HepG2 (cell line): Measurements from ENCODE around the gene PIANP. TPM values are rescaled to one million over a fixed set of nuclear protein-coding genes. Genes with fewer than 3 reads are reported as not detected.

Experiments
- AGO2 ChIP-seq: fragments of 200-400 bp; formaldehyde crosslinking; optimal IDR thresholded peaks from 2 replicates; pipeline ENCODE3; 2017; ENCODE audit warnings: mild to moderate bottlenecking, low read depth, low read length, moderate library complexity
- CREB1 ChIP-seq, 2 experiments: fragments of 450-650 bp in 1 of 2; IDR thresholded peaks; 2 replicates each; pipeline ENCODE4 v1.6.1; 2016 to 2017; ENCODE audit warnings: control low read depth in 1 of 2, mild to moderate bottlenecking in 1 of 2, missing compliant biosample characterization in 1 of 2, missing genetic modification characterization in 1 of 2
- DNMT3B ChIP-seq: conservative IDR thresholded peaks from 2 replicates; pipeline ENCODE4 v1.6.1; 2016; ENCODE audit warnings: missing biosample characterization, control low read depth
- ELF1 ChIP-seq: sonication (generic); formaldehyde crosslinking; IDR thresholded peaks from 2 replicates; pipeline ENCODE4 v1.4.0; 2020; ENCODE audit warnings: missing genetic modification reagents
- GABPA ChIP-seq, 2 experiments: IDR thresholded peaks; 2 replicates each; pipeline ENCODE4 v1.6.1; 2011 to 2016; ENCODE audit warnings: low read depth in 2 of 2, low read length in 1 of 2, missing biosample characterization in 1 of 2, missing genetic modification characterization in 1 of 2
- KDM1A ChIP-seq: IDR thresholded peaks from 2 replicates; pipeline ENCODE4 v1.6.1; 2016; ENCODE audit warnings: missing compliant biosample characterization
- MXD4 ChIP-seq: IDR thresholded peaks from 2 replicates; pipeline ENCODE4 v1.6.1; 2016; ENCODE audit warnings: mild to moderate bottlenecking, missing biosample characterization, missing genetic modification reagents
- NFYB ChIP-seq: sonication (generic); formaldehyde crosslinking; IDR thresholded peaks from 2 replicates; pipeline ENCODE4 v1.4.0; 2020; ENCODE audit warnings: missing genetic modification reagents
- NR3C1 ChIP-seq: sonication (generic); formaldehyde crosslinking; IDR thresholded peaks from 2 replicates; pipeline ENCODE4 v1.4.0; 2020; ENCODE audit warnings: missing genetic modification reagents
- PHF8 ChIP-seq: sonication (generic); formaldehyde crosslinking; IDR thresholded peaks from 2 replicates; pipeline ENCODE4 v1.5.0; 2020; ENCODE audit warnings: missing genetic modification reagents
- RAD21 ChIP-seq: fragments of 450-650 bp; formaldehyde crosslinking; IDR thresholded peaks from 2 replicates; pipeline ENCODE4 v1.5.0; 2020; ENCODE audit warnings: mild to moderate bottlenecking
- SIN3A ChIP-seq: IDR thresholded peaks from 2 replicates; pipeline ENCODE4 v1.6.1; 2011; ENCODE audit warnings: low read depth, mild to moderate bottlenecking, control low read depth, low read length, borderline replicate concordance
- SNAPC2 ChIP-seq: sonication (generic); formaldehyde crosslinking; IDR thresholded peaks from 2 replicates; pipeline ENCODE4 v1.8.1; 2022; ENCODE audit warnings: mild to moderate bottlenecking, missing genetic modification reagents
- SNRNP70 ChIP-seq: fragments of 200-400 bp; formaldehyde crosslinking; IDR thresholded peaks from 2 replicates; pipeline ENCODE4 v1.6.1; 2017; ENCODE audit warnings: mild to moderate bottlenecking, low read depth, low read length, moderate library complexity
- TBX2 ChIP-seq: sonication (generic); formaldehyde crosslinking; IDR thresholded peaks from 2 replicates; pipeline ENCODE4 v1.5.0; 2020; ENCODE audit warnings: missing genetic modification reagents, mild to moderate bottlenecking, borderline replicate concordance
- TP53 ChIP-seq: sonication (generic); formaldehyde crosslinking; conservative IDR thresholded peaks from 2 replicates; pipeline ENCODE4 v1.4.0; 2020; ENCODE audit warnings: missing genetic modification reagents
- YEATS2 ChIP-seq: sonication (generic); formaldehyde crosslinking; IDR thresholded peaks from 2 replicates; pipeline ENCODE4 v1.4.0; 2020; ENCODE audit warnings: missing genetic modification reagents, borderline replicate concordance
- ZNF17 ChIP-seq: sonication (generic); formaldehyde crosslinking; IDR thresholded peaks from 2 replicates; pipeline ENCODE4 v1.5.0; 2020; ENCODE audit warnings: mild to moderate bottlenecking, missing genetic modification reagents
- ZNF207 ChIP-seq: fragments of 450-650 bp; IDR thresholded peaks from 2 replicates; pipeline ENCODE4 v1.6.1; 2016; ENCODE audit warnings: antibody characterized with exemption, borderline replicate concordance
- ZNF274 ChIP-seq: sonication (generic); formaldehyde crosslinking; IDR thresholded peaks from 2 replicates; pipeline ENCODE4 v1.5.1; 2020; ENCODE audit warnings: mild to moderate bottlenecking, missing genetic modification reagents
- ZNF382 ChIP-seq: sonication (generic); formaldehyde crosslinking; IDR thresholded peaks from 2 replicates; pipeline ENCODE4 v1.5.0; 2020; ENCODE audit warnings: missing genetic modification reagents, mild to moderate bottlenecking, borderline replicate concordance
- ZNF430 ChIP-seq: sonication (generic); formaldehyde crosslinking; IDR thresholded peaks from 2 replicates; pipeline ENCODE4 v1.9.0; 2021; ENCODE audit warnings: mild to moderate bottlenecking, missing genetic modification reagents
- ZNF530 ChIP-seq: sonication (generic); formaldehyde crosslinking; IDR thresholded peaks from 2 replicates; pipeline ENCODE4 v1.5.0; 2020; ENCODE audit warnings: low read depth, mild to moderate bottlenecking, missing genetic modification reagents
- ZNF724P ChIP-seq: sonication (generic); formaldehyde crosslinking; IDR thresholded peaks from 2 replicates; pipeline ENCODE4 v1.8.0; 2022; ENCODE audit warnings: missing genetic modification reagents, borderline replicate concordance
- ZNF816 ChIP-seq: sonication (generic); formaldehyde crosslinking; IDR thresholded peaks from 2 replicates; pipeline ENCODE4 v1.8.0; 2022; ENCODE audit warnings: missing genetic modification reagents, mild to moderate bottlenecking, borderline replicate concordance
- ZNF878 ChIP-seq: sonication (generic); formaldehyde crosslinking; IDR thresholded peaks from 2 replicates; pipeline ENCODE4 v1.8.1; 2023; ENCODE audit warnings: mild to moderate bottlenecking, missing genetic modification reagents, moderate library complexity
- polyA plus RNA-seq, 8 experiments: library from polyadenylated mRNA; depleted of rRNA in 3 of 8; stranded (reverse) in 7 of 8; unstranded in 1 of 8; fragments of >200 nt; fragmentation: Illumina TruSeq in 4 of 8; extraction: Trizol in 4 of 8; gene quantifications; 2 replicates each; pipeline versions ENCODE4 v1.2.1 to v1.2.3, GENCODE V29; 2011 to 2016; ENCODE audit warnings: low read depth in 4 of 8, missing spikeins in 1 of 8, mixed read lengths in 1 of 8; ENCODE audit not compliant: insufficient read depth in 1 of 8
- total RNA-seq, 5 experiments: library from RNA; depleted of rRNA; stranded (reverse); fragments of >200 nt; fragmentation: Illumina TruSeq; extraction: Trizol; gene quantifications; 2 replicates each; pipeline ENCODE4 v1.2.3, GENCODE V29; 2016; ENCODE audit warnings: low read depth in 1 of 5
- TF ChIP-seq, protein P1 (sequence below): sonication (generic); formaldehyde crosslinking; IDR thresholded peaks from 2 replicates; pipeline ENCODE4 v1.9.0; 2022; ENCODE audit warnings: missing genetic modification reagents, mild to moderate bottlenecking, borderline replicate concordance
- TF ChIP-seq, protein P2 (sequence below): sonication (generic); formaldehyde crosslinking; IDR thresholded peaks from 2 replicates; pipeline ENCODE4 v1.4.0; 2020; ENCODE audit warnings: missing genetic modification reagents, borderline replicate concordance

Gene PIANP
- total and polyA plus RNA-seq, 2 of the 13 experiments (the other 11 are each of a cell fraction or from before 2014, with no cell fraction given): not detected

DNA sequence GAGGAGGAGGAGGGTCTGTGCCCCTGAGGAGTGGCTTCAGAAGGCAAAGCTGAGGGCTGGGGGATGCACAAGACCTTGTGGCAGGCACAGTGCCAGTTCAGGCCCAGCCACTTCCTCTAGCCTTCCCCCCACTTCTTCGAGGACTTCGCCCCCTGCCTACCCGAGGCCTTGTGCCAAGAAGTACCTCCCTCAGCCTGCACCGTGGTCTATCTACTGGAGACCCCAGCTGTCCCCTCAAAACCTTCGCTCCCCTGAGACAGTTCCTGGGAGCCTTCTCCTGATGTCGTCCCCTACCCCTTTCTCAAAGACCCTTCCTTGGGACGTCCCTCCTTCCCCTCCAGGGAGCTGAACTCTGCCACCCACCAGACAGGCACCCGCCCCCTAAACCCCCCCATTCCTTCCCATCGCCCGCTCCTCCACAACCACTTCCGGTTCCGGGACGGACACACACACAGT lies 12.0 kb downstream of the PIANP start (continued):
- TF ChIP-seq, protein P1, sequence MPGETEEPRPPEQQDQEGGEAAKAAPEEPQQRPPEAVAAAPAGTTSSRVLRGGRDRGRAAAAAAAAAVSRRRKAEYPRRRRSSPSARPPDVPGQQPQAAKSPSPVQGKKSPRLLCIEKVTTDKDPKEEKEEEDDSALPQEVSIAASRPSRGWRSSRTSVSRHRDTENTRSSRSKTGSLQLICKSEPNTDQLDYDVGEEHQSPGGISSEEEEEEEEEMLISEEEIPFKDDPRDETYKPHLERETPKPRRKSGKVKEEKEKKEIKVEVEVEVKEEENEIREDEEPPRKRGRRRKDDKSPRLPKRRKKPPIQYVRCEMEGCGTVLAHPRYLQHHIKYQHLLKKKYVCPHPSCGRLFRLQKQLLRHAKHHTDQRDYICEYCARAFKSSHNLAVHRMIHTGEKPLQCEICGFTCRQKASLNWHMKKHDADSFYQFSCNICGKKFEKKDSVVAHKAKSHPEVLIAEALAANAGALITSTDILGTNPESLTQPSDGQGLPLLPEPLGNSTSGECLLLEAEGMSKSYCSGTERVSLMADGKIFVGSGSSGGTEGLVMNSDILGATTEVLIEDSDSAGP: no peak
- TF ChIP-seq RAD21 (CRISPR knock-in tag) (no peak), ZNF878 (no peak), TBX2 (CRISPR knock-in tag) (no peak), CREB1 (IDR thresholded peaks at IDR 0.05) (0 out of 2 replicates have a peak, but pooled peaks have one; percentile 29), CREB1 (CRISPR knock-in tag; IDR thresholded peaks at IDR 0.05) (no peak), SNRNP70 (no peak), GABPA (IDR thresholded peaks at IDR 0.05; ENCODE audit: low read depth, low read length) (peak; percentile 71), GABPA (CRISPR knock-in tag; IDR thresholded peaks at IDR 0.05; ENCODE audit: low read depth) (peak; percentile 87), MXD4 (CRISPR knock-in tag) (no peak), ZNF382 (CRISPR knock-in tag) (no peak), NR3C1 (CRISPR knock-in tag) (no peak), ZNF274 (CRISPR knock-in tag) (no peak), ELF1 (peak; percentile 59; the same call in 1 of the 2 replicates), NFYB (CRISPR knock-in tag) (no peak), ZNF207 (no peak), DNMT3B (CRISPR knock-in tag) (no peak), KDM1A (CRISPR knock-in tag) (no peak), ZNF724P (CRISPR knock-in tag) (no peak; the same call in 1 of the 2 replicates), YEATS2 (CRISPR knock-in tag) (no peak; the same call in 1 of the 2 replicates), AGO2 (no peak), SIN3A (peak; percentile 38; the same call in 1 of the 2 replicates), ZNF17 (no peak), ZNF430 (CRISPR knock-in tag) (no peak), SNAPC2 (CRISPR knock-in tag) (no peak), TP53 (CRISPR knock-in tag) (no peak), ZNF530 (CRISPR knock-in tag) (no peak), PHF8 (peak; percentile 53; the same call in 1 of the 2 replicates), ZNF816 (no peak)
- TF ChIP-seq, protein P2, sequence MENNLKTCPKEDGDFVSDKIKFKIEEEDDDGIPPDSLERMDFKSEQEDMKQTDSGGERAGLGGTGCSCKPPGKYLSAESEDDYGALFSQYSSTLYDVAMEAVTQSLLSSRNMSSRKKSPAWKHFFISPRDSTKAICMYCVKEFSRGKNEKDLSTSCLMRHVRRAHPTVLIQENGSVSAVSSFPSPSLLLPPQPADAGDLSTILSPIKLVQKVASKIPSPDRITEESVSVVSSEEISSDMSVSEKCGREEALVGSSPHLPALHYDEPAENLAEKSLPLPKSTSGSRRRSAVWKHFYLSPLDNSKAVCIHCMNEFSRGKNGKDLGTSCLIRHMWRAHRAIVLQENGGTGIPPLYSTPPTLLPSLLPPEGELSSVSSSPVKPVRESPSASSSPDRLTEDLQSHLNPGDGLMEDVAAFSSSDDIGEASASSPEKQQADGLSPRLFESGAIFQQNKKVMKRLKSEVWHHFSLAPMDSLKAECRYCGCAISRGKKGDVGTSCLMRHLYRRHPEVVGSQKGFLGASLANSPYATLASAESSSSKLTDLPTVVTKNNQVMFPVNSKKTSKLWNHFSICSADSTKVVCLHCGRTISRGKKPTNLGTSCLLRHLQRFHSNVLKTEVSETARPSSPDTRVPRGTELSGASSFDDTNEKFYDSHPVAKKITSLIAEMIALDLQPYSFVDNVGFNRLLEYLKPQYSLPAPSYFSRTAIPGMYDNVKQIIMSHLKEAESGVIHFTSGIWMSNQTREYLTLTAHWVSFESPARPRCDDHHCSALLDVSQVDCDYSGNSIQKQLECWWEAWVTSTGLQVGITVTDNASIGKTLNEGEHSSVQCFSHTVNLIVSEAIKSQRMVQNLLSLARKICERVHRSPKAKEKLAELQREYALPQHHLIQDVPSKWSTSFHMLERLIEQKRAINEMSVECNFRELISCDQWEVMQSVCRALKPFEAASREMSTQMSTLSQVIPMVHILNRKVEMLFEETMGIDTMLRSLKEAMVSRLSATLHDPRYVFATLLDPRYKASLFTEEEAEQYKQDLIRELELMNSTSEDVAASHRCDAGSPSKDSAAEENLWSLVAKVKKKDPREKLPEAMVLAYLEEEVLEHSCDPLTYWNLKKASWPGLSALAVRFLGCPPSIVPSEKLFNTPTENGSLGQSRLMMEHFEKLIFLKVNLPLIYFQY (CRISPR knock-in tag): no peak
